ENCODE results near the gene FAM3B. TPM values are rescaled to one million over a fixed set of nuclear protein-coding genes. Genes with fewer than 3 reads are reported as not detected.

FAM3B gene
- total RNA-seq, 1 donor from 2014 or later, result not detected

- intact Hi-C loops (cut with micrococcal nuclease), result no loop called here
Measured at GRCh38 chr21:41390043-41390639, 73.5 kb downstream of the FAM3B start.

- intact Hi-C loops (cut with micrococcal nuclease), result no loop called here
Measured at GRCh38 chr21:41393876-41394465, 77.4 kb downstream of the FAM3B start.

DNA sequence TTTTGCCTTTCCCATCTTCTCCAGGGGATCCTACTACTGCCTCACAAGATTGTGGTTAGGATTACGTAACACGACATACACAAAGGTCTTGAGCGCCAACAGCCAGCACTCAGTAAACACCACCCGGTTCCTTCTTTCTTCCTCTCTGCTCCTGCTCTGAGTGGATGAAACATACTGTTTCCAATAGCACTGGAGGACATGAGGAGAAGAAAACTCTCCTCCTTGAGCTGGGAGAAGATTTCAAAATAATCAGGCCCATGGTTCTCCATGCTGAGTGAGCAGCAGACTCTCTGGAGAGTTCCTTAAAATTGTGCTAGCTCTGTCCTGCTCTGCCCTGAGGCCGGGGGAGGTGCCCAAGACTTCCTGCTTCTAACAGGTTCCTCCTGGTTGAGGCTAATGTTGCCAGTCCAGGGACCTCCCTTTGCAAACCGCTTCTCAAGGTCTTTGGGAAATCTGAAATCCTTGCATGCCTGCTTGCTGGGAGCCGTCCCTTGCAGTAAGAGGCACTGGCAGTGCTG, 80.0 kb downstream of the FAM3B start:
- intact Hi-C loops (cut with micrococcal nuclease), result no loop called here

- intact Hi-C loops (cut with micrococcal nuclease), result no loop called here
Measured at GRCh38 chr21:41397471-41397891, 80.9 kb downstream of the FAM3B start.

DNA sequence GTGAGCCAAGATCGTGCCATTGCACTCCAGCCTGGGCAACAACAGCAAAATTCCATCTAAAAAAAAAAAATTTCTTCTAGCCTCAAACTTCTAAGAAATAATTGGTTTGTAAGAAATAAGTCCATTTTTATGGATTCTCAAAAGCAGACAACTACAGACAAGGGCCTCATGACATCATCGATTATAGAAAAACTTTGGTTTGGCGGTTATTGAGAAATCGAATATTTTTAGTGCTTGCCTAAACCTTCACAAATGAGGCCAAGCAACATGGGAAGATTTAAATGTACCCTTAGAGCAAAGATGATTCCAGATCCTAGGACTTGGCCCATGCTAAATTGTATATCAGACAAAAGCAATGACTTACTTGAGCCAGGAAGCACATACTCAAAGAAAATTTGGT, 81.7 kb downstream of the FAM3B start:
- intact Hi-C loops (cut with micrococcal nuclease), result no loop called here

- intact Hi-C loops (cut with micrococcal nuclease), result no loop called here
Measured at GRCh38 chr21:41398831-41399230, 82.2 kb downstream of the FAM3B start.

GRCh38 chr21:41399246-41399800, 82.7 kb downstream of the FAM3B start:
- intact Hi-C loops (cut with micrococcal nuclease), result no loop called here

- intact Hi-C loops (cut with micrococcal nuclease), result no loop called here
Measured at GRCh38 chr21:41402231-41402630, 85.6 kb downstream of the FAM3B start.

GRCh38 chr21:41402796-41403195, 86.2 kb downstream of the FAM3B start:
- intact Hi-C loops (cut with micrococcal nuclease), result no loop called here

DNA sequence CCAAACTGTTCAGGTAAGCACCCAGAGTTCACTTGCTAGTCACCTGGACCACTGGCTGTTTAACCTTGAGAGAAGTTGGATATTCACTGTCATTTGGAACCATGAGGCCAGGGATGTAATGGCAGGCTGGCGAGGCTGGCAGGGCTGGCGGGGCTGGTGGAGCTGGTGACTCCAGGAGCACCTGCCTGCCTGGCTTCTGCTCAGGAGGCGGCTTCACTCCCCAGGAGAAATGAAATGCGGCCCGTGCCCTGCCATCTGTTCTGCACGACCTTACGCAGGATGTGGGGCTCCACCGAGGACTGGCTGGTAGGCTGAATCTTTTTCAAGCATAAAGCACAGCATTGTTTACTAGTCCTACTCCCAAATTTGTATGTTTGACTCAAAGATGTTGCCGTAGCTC, 86.7 kb downstream of the FAM3B start:
- intact Hi-C loops (cut with micrococcal nuclease), result no loop called here

- intact Hi-C loops (cut with micrococcal nuclease), result no loop called here
Measured at GRCh38 chr21:41403966-41404365, 87.4 kb downstream of the FAM3B start.

- intact Hi-C loops (cut with micrococcal nuclease), result no loop called here
Measured at GRCh38 chr21:41405321-41405720, 88.7 kb downstream of the FAM3B start.

- intact Hi-C loops (cut with micrococcal nuclease), result no loop called here
Measured at GRCh38 chr21:41406340-41406739, 89.7 kb downstream of the FAM3B start.

Other genes with a start within 250 kb of the FAM3B start
- gene BACE2, start 148.6 kb upstream of the FAM3B start, total RNA-seq, result 1.2 and 1.9 TPM in 2 replicates
- 66.3 and 74.2 TPM in 2 replicates for gene MX2, start 45.2 kb downstream of the FAM3B start, total RNA-seq
- 368 and 375 TPM in 2 replicates for gene MX1, start 109.4 kb downstream of the FAM3B start, total RNA-seq
- 0.07 TPM in 1 of 2 replicates, not detected in the other for gene TMPRSS2, start 191.4 kb downstream of the FAM3B start, total RNA-seq

Measured in T-helper 1 cell treated with Interleukin-12 subunit alpha and Interleukin-12 subunit beta and Interleukin-4 antibody, amounts not matched to agents 30 ng/mL and 1 ng/mL, for 36 hours (primary cell).